Neural progenitor cell (in vitro differentiated cells): ENCODE results near the gene ARSD.

Experiments used
- CTCF ChIP-seq: fragments of 200-600 bp; sonication (generic); IDR thresholded peaks from 2 replicates; pipeline ENCODE4 v1.5.1; 2017; ENCODE audit warnings: antibody characterized with exemption, mild to moderate bottlenecking
- EZH2 ChIP-seq: fragments of 200-600 bp; sonication (generic); IDR thresholded peaks from 2 replicates; pipeline ENCODE4 v1.6.1; 2017; ENCODE audit warnings: antibody characterized with exemption, mild to moderate bottlenecking, moderate library complexity
- EZH2phosphoT487 ChIP-seq: fragments of 200-600 bp; sonication (generic); IDR thresholded peaks from 2 replicates; pipeline ENCODE4 v1.6.1; 2017; ENCODE audit warnings: antibody characterized with exemption

GRCh38 chrX:2902841-2903240, 26.3 kb downstream of the ARSD start:
- TF ChIP-seq CTCF (no peak), EZH2 (no peak), EZH2phosphoT487 (no peak)
